GM18867 (cell line): Measurements from ENCODE around the gene ADAMTSL3.

Experiments
- ATAC-seq: cut with Tn5 transposase; IDR thresholded peaks from one replicate; pipeline ENCODE4 v1.9.1; 2021; ENCODE audit warnings: mild to moderate bottlenecking, moderate library complexity; ENCODE audit not compliant: unreplicated experiment

Gene ADAMTSL3

DNA sequence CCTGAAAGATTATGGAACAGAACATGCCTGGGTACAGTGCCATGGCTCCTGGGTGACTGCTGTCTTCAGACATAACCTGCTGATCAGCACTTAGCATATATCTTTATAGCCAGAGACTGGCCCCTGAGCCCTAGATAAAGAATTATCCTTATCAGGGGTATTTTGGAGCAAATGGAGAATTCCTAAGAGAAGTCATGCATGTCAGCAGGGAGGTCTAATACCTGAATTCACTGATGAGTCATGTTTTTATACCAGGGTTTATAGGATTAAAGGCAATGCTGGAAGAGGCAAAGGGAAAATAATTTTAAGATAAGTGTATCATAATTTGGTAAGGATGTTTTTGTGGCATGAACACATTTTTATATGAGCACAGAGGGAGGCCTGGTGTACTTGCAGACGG lies 159.8 kb downstream of the ADAMTSL3 start:
- ATAC-seq, result no peak

DNA sequence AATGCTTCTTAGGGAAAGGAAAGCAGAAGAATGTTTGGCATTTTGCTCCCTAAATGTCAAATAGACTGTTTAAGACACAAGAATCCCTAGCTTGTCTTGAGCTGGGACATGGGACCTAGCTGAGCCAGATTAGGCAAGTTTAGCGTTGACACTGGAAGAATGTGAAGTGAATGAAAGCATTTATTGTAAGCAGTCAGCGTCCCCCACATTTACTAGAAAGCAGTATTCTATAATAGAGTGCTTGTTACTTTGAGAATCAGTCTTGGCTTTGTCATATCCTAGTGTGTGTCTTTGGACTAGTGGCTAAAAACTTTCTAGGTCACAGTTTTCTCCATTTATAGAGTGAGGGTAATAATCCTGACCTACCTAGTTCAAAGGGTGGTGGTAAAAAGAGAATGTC lies 161.6 kb downstream of the ADAMTSL3 start:
- ATAC-seq, result no peak

DNA sequence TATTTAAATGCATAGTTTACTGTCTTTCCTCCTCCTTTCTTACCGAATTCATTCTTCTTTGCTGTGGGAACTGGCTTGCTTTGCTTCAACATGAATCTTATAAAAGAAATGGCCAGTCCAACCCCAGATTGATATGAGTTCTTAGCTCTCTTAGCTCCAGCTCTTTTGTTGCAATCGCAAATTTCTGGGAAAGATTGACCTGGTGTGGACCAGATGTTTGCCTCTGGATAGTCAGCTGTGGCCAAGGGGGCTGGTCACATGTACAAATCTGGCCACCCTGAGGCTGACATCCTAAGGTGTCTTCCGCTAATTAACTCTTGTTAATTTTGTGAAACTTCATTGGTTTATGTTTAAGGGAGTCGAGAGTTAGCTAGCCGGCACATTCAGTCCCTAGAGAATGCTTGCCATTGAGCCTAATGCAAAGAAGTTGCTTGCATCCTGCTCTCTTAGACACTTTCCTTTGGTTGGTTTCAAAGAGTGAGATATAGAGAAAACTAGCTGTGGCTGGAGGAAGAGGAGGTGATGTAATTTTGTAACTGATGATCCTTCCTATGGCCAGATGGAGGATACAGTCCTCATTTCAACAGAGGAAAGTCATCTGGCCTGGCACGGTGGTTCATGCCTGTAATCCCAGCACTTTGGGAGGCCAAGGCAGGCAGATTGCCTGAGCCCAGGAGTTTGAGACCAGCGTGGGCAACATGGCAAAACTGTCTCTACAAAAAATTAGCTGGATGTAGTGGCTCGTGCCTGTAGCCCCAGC lies 162.4 kb downstream of the ADAMTSL3 start:
- no peak for ATAC-seq

DNA sequence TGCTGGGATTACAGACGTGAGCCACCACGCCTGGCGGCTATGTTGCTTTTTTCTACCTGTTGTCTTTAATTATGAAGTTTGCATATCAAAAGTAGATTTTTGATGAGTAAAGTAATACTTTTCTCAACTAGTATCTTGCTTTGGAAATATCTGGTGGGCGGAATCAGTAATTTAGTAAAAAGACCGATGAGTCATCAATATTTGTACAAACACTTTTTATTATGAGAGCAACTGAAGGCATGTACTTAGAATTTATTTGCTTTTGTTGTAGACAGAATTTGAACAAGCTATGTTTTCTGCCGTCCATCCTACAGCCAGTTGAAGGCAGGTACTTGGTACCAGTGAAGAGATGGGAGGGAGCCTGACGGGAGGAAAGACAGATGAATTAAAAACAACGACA lies 164.7 kb downstream of the ADAMTSL3 start:
- no peak for ATAC-seq

DNA sequence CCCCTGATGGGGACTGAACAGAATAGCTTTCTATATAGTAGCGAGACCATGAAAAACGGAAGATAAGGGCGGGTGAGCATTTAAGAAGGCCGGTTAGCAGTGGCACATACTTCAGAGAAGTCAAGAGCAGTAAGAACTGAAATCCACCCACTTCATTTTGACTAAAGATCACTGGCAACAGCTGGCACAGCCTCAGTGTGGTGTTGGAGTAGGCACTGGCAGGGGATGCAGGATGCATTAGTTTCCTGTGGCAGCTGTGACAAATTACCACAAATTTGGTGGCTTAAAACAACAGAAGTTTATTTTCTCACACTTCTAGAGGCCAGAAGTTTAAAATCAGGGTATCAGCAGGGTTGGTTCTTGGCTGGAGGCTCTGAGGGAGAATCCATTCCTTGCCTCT lies 176.5 kb downstream of the ADAMTSL3 start:
- ATAC-seq, result no peak

DNA sequence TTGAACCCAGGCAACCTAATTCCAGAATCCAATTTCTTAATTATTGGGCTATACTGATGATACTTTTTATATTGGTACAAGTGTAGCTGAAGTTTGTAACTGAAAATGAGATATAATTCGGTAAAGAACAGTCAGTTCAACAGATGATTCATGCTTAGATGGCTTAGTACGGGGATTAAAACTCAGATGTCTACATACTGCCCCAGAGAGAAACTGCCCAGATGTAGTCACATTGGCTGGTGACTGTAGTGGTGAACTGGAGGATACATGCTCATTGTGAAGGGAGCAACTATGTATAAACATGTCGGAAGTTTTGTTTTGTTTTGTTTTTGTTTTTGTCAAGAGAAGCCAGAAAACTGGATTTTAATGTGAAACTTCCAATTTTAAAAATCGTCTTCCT lies 179.6 kb downstream of the ADAMTSL3 start:
- no peak for ATAC-seq

DNA sequence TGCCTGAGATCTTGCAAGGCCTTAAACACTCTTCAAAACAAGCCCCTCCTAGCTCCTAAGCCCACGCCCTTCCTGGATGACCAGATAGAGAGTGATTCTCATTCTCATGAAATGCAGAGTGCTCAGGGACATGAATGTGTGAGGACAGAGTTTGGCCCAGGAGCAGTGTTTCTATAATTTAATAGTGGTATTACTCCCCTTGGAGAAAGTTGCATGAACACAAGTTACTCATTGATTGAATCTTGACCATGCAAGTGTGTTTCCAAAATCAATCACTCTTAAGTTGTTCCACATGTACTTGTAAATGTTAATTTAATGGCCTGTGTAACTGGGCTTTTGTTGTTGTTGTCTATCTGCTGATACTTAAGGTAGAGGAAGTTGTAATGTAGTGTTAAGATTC lies 181.6 kb downstream of the ADAMTSL3 start:
- no peak for ATAC-seq

DNA sequence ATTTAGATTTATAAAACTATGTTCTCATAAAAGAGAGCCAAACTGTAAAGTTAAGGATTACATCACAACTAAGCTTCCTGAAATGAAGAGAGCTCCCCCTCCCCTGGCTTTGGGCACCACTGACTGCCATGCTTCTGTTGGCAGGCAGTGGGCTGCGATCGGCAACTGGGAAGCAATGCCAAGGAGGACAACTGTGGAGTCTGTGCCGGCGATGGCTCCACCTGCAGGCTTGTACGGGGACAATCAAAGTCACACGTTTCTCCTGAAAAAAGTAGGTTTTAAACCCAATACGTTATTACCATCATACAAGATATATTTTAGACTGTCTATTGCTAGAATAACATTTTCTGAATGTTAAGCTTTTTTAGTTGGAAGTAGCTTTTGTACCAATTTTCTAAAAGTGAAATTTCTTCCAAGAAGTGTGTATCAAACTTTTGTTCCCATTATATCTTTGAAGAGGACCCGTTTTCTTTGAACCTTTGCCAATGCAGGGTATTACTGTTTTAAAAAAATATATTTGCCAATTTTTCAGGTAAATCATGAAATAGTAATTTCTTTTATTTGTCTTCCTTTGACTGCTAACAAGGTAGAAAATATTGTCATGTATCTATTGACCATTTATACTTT lies 184.1 kb downstream of the ADAMTSL3 start:
- ATAC-seq, result no peak

DNA sequence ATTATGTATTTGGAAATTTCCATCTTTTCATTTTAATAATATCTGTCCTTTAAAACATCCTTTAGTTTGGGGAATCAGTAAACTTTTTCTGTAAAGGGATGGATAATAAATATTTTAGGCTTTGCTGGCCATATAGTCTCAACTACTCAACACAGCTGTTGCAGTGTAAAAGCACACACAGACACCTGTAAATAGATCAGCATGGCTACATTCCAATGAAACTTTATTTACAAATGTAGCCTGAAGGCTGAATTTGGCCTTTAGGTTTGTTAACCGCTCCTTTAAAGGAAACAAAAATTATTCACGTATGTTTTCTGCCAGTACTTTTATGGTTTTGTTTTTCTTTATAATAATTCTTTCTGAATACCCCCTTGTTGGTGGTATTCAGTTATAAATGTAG lies 184.8 kb downstream of the ADAMTSL3 start:
- ATAC-seq, result no peak

DNA sequence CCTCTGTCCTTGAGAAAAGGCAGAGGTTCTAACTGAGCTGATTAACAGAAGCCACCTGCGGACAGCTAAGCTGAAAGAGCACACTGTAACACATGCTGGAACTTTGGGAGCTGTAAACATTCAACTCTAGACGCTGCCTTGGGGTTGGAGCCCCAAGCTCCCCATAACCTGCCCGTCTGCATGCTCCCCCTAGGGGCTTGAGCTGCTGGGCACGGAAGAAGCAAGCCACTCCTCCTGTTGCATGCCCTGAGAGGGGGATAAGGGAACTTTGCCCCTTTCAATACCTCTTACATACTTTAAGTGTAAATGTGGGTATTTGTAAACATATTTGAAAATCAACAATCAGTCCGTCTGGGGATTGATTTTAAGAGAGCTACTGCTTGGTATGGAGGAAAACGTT lies 188.4 kb downstream of the ADAMTSL3 start:
- ATAC-seq, result no peak

DNA sequence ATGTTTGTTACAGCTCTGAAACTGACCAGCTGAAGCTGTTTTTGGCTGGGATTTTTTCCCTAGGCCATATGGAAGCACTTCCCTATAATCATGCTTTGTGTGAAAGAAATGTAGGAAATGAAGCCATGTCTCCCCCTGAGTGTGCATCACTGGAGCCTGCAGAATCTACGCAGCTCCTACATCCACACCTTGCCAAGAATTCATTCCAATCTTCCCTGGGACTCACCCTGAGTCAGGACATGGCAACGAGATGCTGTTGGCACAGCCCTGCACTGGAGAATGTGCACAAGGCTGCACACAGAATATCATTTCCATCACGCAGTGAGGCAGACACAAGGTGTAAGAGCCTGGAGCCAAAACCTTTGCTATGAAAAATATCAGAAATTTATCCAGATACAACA lies 189.5 kb downstream of the ADAMTSL3 start:
- no peak for ATAC-seq

DNA sequence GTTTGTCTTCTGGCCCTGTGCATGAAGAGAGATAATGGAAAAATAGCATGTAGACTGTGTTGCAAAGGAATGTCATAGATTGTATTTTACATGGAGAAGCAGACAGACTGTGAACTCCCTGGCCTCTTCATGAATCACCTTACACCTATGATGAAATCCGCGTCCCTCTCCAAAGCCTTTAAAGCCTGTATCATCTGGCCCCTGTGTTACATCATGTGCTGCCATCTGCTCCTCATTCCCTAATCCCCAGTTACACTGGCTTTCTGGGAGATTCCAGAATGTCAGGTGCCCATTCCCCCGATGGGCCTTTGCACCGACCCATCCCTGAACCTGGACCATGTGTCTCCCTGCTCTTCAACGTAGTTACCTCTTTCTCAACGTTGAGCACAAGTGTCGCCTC lies 190.8 kb downstream of the ADAMTSL3 start:
- ATAC-seq, result no peak

DNA sequence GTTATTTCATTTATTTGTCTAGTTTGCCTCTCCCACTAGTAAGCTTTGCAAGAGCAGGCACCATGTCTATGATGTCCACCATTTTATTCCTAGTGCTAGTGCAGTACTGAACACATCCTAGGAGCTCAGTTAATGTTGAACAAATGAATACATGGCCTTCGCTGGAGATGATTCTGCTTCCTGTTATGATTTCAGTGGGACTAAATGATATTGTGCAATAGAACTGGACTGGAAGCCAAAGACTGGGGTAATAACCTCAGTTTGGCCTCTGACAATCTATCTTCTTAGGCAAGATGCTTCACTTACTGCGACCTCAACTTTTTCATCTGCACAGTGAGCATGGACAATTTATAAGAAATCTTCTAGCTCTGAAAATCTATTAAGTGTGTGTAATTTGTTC lies 191.3 kb downstream of the ADAMTSL3 start:
- ATAC-seq, result no peak

DNA sequence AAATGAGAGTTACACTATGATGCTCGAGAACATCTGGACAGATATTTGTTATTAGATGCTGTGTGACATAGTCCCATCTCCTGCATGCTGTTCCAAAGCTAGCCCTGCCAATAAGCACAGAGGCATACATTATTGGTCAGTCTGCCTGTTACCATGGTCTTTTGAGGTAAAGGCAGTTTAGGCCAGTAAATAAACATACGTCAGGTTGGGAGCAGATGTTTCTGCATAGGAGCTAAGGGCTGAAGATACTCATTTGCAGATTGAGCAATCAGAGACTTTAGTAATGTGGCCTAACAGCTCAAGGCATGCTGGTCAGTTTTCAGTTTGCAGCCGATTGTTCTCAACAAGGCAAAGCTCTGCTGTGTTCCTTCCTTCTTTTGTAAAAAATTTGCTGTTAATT lies 192.9 kb downstream of the ADAMTSL3 start:
- no peak for ATAC-seq

DNA sequence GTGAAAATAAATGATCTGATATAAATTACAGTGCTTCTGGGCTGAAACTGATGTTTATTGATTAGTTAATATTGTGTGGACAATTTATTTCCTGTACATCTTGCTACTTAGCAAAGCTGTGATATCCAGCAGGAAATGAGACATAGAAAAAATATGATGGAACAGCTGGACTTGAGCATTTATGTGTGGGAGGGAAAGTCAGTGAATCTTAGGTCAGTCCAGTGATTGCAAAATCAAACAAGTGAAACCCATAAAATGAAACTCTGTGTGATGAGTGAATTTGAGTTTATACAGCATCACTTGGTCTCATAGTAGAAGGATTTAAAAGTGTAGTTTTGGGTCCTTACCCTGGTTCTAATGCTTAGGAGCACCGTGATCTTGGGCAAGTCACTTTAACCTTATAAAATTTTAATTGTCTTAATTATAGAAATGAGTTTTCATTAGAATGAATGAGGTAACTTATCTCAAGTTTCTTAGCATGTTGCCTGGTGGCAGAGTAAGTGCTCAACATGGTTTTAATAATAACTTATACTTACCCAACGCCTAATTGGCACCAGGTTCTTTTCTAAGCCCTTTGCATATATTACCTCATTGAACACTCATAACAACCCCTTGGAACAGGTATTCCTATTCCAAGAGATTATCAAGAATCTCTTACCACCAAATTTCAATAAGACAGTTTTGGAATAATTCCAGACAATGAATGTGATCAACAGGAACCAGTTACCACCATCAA lies 194.6 kb downstream of the ADAMTSL3 start:
- ATAC-seq, result no peak

DNA sequence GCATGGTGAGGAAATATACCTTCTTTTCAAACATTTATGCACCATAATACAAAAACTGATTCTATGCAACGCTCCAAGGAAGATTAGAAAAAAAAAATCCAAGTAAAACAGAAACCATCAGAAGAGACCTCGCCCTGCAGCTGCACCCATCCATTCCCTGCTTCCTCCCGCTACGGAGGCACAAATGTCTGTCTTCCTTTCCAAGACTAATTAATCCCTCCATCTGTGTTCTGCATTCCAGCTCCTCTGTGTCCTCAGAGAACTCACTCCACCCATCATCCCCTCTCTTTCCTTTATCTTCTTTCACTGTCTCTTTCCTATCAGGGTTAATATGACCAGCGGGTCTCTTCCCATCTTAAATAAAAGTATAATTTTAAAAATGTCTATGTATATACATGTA lies 196.1 kb downstream of the ADAMTSL3 start:
- no peak for ATAC-seq

DNA sequence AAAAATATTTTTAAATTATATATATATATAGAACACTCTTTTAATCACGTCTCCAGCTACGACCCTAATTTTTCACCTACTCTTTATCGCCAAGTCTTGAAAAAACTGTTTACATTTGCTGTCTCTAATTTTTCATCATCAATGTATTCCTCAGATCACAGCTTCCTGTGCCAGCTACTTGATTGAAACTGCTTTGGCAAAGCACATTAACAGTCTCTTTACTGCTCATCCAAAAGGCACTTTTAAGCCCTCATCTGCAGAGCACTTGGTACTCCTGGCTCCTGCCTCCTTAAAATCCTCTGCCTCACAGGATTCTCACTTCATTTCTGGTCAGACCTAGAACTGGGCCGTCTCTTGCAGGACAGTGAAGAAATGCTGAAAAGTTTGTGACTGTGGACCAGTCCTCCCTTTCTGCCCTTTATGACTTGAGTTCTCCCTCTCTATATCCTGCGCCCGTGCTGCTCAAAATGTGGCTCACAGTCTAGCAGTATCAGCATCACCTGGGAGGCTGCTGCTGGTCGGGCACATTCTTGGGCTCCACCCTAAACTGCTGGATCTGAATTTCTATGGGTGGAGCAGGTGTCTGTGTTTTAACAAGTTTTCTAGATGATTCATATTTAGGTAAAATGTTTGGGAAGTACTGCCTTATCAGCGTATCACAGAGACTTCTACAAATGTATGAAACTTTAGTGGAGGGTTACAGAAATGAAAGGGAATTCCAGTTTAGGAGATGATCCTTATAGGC lies 196.8 kb downstream of the ADAMTSL3 start:
- no peak for ATAC-seq

DNA sequence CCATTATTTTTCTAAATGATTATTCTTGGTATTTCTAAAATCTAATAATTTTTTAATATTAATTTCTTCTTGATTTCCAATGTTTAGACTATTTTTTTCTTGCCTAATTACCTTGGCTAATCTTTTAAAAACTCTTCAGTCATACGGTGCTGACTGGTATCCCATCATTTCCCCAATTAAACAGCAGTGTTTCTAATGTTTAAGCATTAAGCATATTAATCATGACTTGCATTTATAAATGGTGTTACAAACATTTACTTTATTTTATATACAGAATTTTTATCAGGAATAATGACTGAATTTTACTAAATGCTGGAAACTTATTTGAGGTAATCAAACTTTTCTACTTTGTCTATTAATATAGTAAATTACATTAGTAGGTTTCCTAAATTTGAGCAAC lies 199.3 kb downstream of the ADAMTSL3 start:
- ATAC-seq, result no peak

DNA sequence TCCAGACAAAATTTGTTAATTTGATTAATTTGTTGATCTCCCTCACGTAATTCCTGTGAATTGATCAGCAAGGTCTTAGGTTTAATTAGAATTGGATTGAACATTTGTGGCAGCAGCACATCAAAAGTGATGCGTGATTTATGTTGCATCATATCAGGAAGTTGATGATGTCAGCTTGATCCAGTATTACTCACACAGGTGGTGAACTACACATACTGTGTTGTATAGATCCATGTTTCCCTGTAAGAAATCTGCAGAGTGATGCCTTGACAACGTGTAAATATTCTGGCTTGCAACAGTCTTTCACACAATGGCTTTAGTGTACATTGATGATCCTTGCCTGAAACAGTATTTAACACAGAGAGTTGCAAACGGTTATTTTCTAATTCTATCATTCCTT lies 200.4 kb downstream of the ADAMTSL3 start:
- no peak for ATAC-seq

DNA sequence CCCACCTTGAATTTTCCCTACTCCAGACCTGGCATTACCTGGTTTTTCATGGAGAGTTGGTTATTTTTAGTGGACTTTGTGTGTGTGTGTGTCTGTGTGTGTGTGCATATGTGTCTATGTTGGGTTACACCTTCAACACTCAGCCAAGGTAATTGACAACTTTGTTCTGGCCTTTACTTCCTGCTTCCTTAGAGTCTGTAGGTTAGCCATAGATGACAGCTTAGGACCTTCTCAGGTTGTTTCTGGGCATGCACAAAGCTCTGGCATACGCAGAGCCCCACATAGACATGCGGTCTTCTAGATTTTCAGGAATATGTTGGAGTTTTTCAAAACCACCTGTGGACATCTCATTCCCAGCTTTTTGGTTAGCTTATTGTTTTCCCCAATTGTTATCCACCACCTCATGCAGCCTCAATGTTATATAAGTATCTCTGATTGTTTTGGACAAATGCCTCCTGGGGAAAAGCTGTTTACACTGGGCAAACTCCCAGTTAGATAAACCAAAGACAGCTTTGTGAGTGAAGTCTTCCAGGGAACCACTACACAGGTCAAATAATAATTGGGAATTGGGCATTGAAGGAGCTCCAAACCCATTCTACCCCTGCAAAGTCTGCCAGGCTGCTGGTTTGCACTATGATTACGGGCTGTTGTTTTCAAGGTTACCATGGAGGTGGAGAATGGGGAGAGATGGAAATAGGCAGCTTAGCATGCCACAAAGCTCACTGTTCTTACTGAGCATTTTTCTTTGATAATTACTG lies 201.2 kb downstream of the ADAMTSL3 start:
- ATAC-seq, result no peak

DNA sequence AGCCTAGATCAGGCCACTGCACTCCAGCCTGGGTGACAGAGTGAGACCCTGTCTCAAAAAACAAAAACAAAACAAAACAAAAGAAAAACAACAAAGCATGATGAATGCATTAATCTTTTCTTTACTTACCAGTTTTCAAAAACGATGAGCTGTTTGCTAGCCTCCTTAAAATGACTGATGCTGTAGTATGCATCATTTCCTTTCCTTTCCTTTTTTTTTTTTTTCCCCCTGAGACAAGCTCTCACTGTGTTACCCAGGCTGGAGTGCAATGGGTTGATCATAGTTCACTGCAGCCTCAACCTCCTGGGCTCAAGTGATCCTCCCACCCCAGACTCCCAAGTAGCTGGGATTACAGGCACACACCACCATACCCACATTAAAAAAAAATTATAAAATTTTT lies 202.0 kb downstream of the ADAMTSL3 start:
- no peak for ATAC-seq
